Sigmoid colon (tissue), 4 donors: ENCODE measurements around the gene CLIC6.

ENCODE experiments used
- CTCF ChIP-seq, 4 experiments: fragments of 450-650 bp in 3 of 4; fragments of 200-600 bp in 1 of 4; IDR thresholded peaks; one replicate each; pipeline ENCODE4 v1.5.1; 2016 to 2019; ENCODE audit warnings: antibody characterized with exemption in 4 of 4, mild to moderate bottlenecking in 3 of 4, moderate library complexity in 2 of 4
- EP300 ChIP-seq, 4 donors: sonication (generic); formaldehyde crosslinking; IDR thresholded peaks; one replicate each; pipeline ENCODE4 v1.6.1; 2017; ENCODE audit warnings: antibody characterized with exemption in 4 of 4

- TF ChIP-seq CTCF (IDR thresholded peaks at IDR 0.05), result no peak
- no peak for TF ChIP-seq EP300 (IDR thresholded peaks at IDR 0.05)
Measured at GRCh38 chr21:34724131-34724856, 55.5 kb downstream of the CLIC6 start.
